ENCODE measurements around the gene OR8J3. TPM values are rescaled to one million over a fixed set of nuclear protein-coding genes. Genes with fewer than 3 reads are reported as not detected.

OR8J3 gene
- total and polyA plus RNA-seq, 2 of the 8 experiments (the other 6 are each of a cell fraction or from before 2014, with no cell fraction given), result not detected

DNA sequence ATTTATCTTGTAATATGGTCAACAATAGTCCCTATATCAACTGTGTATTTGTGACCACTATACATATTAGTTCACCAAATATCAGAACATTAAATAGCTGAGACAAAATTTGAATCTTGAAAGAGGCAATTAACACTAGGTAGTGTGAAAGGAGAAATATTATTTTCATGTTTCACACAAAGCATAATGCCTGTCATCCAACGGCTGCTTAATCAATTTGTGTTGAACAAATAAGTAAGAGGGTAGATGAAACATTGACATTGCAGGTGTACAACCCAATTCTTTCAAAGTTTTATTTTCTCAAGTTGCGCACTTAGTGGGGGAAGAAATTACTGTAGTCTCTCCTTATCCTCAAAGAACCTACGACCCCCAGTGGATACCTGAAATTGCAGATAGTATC, 50.3 kb downstream of the OR8J3 start:
- no peak for DNase-seq (ENCODE audit: low read depth in 1 of 2, low spot score in 2 of 2)
- H4K5ac ChIP-seq (ENCODE audit: insufficient read length, low read depth, low read length), result no peak overlapping the region

More for the DNA sequence above, 50.3 kb downstream of the OR8J3 start:
- H2BK120ac ChIP-seq (replicated peaks; ENCODE audit: low read depth, low read length), result no peak overlapping the region
- H3K36me3 ChIP-seq (ENCODE audit: control insufficient read depth in 2 of 4, insufficient read depth in 4 of 4, low read length in 3 of 4), result no peaks in the 10 kb centered on the region
- H3K4me3 ChIP-seq (ENCODE audit: extremely low read depth in 1 of 4, insufficient read depth in 2 of 4, low read depth in 3 of 4, low read length in 4 of 4), result no peak overlapping the region
- H2BK20ac ChIP-seq (ENCODE audit: low read length), result no peak overlapping the region
- H4K20me1 ChIP-seq (replicated peaks in 1 of 2; ENCODE audit: control insufficient read depth in 1 of 2, insufficient read depth in 2 of 2, low read length in 2 of 2), result no peaks in the 10 kb centered on the region
- no peak overlapping the region for H4K8ac ChIP-seq (ENCODE audit: extremely low read depth, insufficient read depth, low read length)
- no peaks in the 10 kb centered on the region for H3K9me3 ChIP-seq (ENCODE audit: insufficient read depth in 2 of 2, low read depth in 1 of 2, low read length in 1 of 2)
- no peaks in the 10 kb centered on the region for H3K79me2 ChIP-seq (ENCODE audit: control insufficient read depth in 1 of 2, insufficient read depth in 2 of 2, low read length in 2 of 2)
- no peaks in the 10 kb centered on the region for H3K23me2 ChIP-seq (ENCODE audit: low read depth, low read length)
- no peak overlapping the region for H2BK15ac ChIP-seq (ENCODE audit: low read length)
- ChIA-PET CTCF (ENCODE audit: partially characterized antibody) (interaction anchor here (0.6 to 0.8 kb wide), 2 partner anchors 23 to 140 kb away, joined by 3 read pairs; no protein-coding TSS in a partner anchor), POLR2A (ENCODE audit: partially characterized antibody) (no interaction called here)
- no peak overlapping the region for H3K14ac ChIP-seq (ENCODE audit: insufficient read length)
- no peaks in the 10 kb centered on the region for H3K27me3 ChIP-seq (replicated peaks in 1 of 4; ENCODE audit: control insufficient read depth in 3 of 4, extremely low read depth in 1 of 4, insufficient read depth in 3 of 4, low read length in 3 of 4)
- WGBS, 2 experiments (ENCODE audit: extremely low coverage in 1 of 2, insufficient coverage in 1 of 2, insufficient read length in 1 of 2, insufficient replicate concordance in 2 of 2, low coverage in 1 of 2, low lambda C conversion rate in 2 of 2, missing lambda C conversion rate in 1 of 2), result 64% methylated on average over 3 of the region's 3 CpGs; no CpG with 5 or more reads in 1 of the 2 experiments
- H3K79me1 ChIP-seq (ENCODE audit: low read depth, low read length), result no peaks in the 10 kb centered on the region
- no peak overlapping the region for H3K56ac ChIP-seq (replicated peaks; ENCODE audit: insufficient read length, low read depth, low read length)
- H3K23ac ChIP-seq (ENCODE audit: insufficient read length), result no peak overlapping the region
- no peak overlapping the region for H3K27ac ChIP-seq (ENCODE audit: low read depth, low read length)
- no peak overlapping the region for H2BK5ac ChIP-seq (ENCODE audit: low read depth, low read length)
- FAIRE-seq, result no peak
- H2BK12ac ChIP-seq (ENCODE audit: low read depth, low read length), result no peak overlapping the region
- H3K4me1 ChIP-seq (replicated peaks in 1 of 4; ENCODE audit: control insufficient read depth in 3 of 4, insufficient read depth in 4 of 4, low read length in 3 of 4), result no peaks in the 10 kb centered on the region
- TF ChIP-seq TCF12 (IDR thresholded peaks at IDR 0.05; ENCODE audit: low read depth, low read length) (no peak), ASH2L (IDR thresholded peaks at IDR 0.05; ENCODE audit: low read length) (no peak), RAD21 (IDR thresholded peaks at IDR 0.05 in 1 of 2, conservative IDR thresholded peaks at IDR 0.05 in 1 of 2; ENCODE audit: low read depth in 2 of 2, low read length in 2 of 2) (peak; percentile 42 to 56), GABPA (IDR thresholded peaks at IDR 0.05; ENCODE audit: borderline replicate concordance, insufficient read depth, low read length) (no peak), SIN3A (conservative IDR thresholded peaks at IDR 0.05 in 1 of 2, IDR thresholded peaks at IDR 0.05 in 1 of 2; ENCODE audit: low read depth in 1 of 2, low read length in 2 of 2) (no peak), MAFK (IDR thresholded peaks at IDR 0.05; ENCODE audit: low read depth, low read length) (no peak), SAP30 (IDR thresholded peaks at IDR 0.05; ENCODE audit: insufficient read depth, insufficient replicate concordance, low read length) (no peak), KDM4A (IDR thresholded peaks at IDR 0.05; ENCODE audit: low read depth, low read length, severe bottlenecking) (no peak)
- TF ChIP-seq, protein P1, sequence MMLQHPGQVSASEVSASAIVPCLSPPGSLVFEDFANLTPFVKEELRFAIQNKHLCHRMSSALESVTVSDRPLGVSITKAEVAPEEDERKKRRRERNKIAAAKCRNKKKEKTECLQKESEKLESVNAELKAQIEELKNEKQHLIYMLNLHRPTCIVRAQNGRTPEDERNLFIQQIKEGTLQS (IDR thresholded peaks at IDR 0.05; ENCODE audit: insufficient read depth, low read depth, low read length), result no peak
- no peak overlapping the region for H3K4me2 ChIP-seq (ENCODE audit: insufficient read depth in 1 of 2, low read depth in 2 of 2, low read length in 2 of 2)
- no peak overlapping the region for H4K91ac ChIP-seq (replicated peaks; ENCODE audit: insufficient read length, low read length)
- H3K18ac ChIP-seq (ENCODE audit: extremely low read depth, low read length), result no peak overlapping the region
- no peak overlapping the region for H3K4ac ChIP-seq (replicated peaks; ENCODE audit: insufficient read length, low read depth, low read length)
- no peak overlapping the region for H2AK5ac ChIP-seq (ENCODE audit: low read depth, low read length)
- no peak overlapping the region for H3K9ac ChIP-seq (replicated peaks in 1 of 4; ENCODE audit: extremely low read depth in 1 of 4, low read depth in 3 of 4, low read length in 3 of 4)
- H2AFZ ChIP-seq (ENCODE audit: low read length), result no peak overlapping the region
